Measurements from ENCODE around the gene SNRNP70. TPM values are rescaled to one million over a fixed set of nuclear protein-coding genes. Genes with fewer than 3 reads are reported as not detected.

SNRNP70 gene
- total RNA-seq, 1 donor from 2014 or later = 137 TPM

DNA sequence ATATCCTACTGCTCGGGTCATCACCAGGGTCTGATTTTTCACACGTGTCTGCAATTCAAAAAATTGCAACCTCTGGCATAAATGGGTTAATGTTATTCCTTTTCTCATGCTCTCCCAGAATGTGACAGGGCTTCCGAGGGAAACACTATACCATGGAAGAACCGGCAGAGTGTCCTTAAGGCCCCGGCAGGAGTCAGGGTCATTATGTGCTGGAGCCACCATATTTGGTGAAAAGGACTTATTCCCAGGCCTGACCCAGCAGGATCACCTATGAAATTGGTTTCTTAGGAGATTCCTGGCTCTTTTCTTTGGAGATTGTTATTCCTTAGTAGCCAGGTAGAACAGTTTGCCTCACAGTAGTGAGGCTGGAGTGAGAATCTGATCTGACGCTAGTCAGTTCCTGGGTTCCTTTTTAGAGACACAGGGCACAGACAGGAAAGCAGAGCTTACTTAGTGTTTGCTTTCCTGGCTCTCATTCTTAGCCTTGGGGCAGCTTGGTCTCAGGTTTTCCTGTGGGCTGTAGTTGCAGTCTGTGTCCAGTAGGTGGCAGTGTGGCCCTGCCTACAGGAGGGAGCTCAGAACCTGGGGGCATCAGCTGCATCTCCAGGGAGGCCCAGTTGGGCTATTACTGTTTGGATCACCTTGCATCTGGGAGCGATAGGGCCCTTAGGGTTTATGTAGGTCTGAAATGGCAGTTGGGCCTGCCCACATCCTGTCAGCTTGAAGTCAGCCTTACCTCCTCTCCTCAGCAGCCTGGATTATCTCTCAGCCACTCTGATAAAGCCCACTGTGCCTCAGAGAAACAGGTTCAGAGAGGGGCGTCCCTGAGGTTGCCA, 12.4 kb downstream of the SNRNP70 start:
- peak; percentile 69 to 78 for DNase-seq (ENCODE audit: low read depth in 2 of 2)

- no peak for DNase-seq (ENCODE audit: low read depth in 2 of 2)
These were observed 13.5 kb downstream of the SNRNP70 start for GRCh38 chr19:49098795-49099194.

GRCh38 chr19:49101160-49101559, 15.9 kb downstream of the SNRNP70 start:
- DNase-seq (ENCODE audit: low read depth in 2 of 2) = no peak

DNA sequence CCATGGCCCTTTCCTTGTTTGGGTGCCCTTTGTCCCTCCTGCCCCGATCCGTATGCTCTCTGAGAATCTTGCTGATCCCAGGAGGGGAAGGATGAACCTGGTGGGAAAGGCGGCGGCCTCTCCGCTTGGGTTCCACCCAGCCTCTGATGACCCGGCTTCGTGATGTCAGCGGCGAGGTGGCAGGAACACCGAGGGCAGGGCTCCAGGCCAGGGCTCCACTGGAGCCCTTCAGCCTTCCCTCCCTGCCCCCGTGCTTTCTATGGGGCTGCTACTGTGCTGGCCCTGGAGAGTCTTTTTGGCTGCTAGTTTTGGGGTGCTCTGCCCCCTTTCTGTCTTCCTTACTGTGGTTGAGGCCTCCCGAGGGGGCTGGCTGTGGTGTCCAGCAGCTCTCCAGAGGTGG, 17.1 kb downstream of the SNRNP70 start:
- DNase-seq (ENCODE audit: low read depth in 2 of 2) = no peak

DNA sequence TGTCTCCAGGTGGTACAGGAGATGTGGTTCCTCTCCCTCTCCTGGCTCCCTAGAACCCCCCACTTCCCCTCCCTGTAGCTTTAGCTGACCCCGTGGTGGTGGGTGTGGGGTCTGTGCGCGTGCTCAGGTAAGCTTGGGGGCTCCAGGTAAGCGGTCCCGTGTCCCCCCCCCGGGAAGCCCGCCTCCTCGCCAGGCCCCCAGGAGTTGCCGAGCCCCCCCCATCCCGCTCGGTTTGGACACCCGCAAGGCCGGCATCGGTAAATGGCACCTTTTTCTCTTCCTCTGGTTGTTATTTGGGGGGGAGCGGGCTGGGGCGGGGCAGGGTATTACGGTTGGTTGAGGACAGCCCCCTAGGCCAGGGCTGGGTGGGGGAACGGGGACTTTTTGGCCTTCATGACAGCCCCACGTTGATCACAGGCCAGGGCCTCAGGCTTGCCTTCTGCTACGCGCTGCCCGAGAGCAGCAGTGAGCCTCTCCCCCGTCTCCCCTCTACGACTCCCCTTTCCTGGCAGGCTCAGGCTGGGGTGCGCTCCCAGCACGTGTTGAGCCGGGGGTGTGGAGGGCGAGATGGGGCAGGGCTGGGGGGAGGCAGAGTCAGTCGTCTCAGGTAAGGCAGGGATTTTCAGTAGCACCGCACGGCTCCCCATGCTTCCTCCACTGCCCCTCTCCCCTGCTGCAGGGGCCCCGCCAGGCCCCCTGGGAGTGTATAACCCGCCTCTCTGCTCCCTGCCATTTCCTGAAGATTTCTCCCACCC, 18.3 kb downstream of the SNRNP70 start:
- no peak for DNase-seq (ENCODE audit: low read depth in 2 of 2)

DNA sequence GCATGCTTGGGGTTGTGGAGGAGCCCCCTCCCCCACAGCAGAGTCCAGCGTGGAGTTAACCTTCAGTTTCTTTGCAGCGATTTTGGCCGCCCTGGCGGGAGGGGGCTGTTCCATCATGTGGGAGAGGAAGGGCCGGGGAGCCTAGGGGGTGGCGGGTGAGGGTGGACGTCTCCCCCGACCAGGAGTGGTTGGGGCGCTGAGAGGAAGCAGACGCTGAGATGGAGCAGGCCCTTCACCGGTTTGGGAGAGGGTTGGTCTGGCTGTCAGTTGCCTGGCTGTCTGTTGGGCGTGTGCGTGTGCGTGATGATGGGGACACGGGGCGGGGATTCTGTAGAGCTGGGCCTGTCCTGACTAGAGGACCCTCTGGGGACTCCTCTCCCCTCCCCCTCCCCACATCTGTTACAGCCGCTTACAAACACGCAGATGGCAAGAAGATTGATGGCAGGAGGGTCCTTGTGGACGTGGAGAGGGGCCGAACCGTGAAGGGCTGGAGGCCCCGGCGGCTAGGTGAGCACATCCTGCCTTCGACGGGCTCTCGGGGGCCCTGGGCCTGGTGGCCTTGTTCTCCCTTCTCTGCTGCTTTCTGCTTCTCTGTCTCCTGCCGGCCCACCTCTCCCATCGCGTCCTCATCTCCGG, 19.1 kb downstream of the SNRNP70 start:
- DNase-seq (ENCODE audit: low read depth in 2 of 2) = no peak

DNA sequence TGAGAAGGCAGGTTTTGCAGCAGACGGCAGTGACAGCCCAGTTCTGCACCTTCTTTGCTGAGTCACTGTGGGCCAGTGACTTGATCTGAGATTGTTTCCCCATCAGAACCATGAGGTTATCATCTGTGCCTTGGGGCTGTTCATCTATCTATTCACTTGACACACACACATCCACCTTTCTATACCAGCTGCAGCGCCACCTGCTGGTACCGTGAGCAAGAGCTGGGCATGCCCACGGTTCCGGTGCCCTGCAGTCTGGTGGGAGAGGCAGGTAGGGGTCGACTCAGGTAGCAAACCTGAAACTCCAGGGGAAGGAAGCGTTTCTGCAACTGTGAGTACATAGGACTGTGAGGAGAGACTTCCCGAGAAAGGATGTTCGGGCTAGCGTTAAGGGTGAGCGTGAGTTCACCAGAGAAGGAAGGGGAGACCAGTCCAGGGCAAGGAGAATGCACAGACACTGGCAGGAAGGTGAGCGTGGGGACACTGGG, 21.4 kb downstream of the SNRNP70 start:
- peak; percentile 55 to 80 for DNase-seq (ENCODE audit: low read depth in 2 of 2)

DNA sequence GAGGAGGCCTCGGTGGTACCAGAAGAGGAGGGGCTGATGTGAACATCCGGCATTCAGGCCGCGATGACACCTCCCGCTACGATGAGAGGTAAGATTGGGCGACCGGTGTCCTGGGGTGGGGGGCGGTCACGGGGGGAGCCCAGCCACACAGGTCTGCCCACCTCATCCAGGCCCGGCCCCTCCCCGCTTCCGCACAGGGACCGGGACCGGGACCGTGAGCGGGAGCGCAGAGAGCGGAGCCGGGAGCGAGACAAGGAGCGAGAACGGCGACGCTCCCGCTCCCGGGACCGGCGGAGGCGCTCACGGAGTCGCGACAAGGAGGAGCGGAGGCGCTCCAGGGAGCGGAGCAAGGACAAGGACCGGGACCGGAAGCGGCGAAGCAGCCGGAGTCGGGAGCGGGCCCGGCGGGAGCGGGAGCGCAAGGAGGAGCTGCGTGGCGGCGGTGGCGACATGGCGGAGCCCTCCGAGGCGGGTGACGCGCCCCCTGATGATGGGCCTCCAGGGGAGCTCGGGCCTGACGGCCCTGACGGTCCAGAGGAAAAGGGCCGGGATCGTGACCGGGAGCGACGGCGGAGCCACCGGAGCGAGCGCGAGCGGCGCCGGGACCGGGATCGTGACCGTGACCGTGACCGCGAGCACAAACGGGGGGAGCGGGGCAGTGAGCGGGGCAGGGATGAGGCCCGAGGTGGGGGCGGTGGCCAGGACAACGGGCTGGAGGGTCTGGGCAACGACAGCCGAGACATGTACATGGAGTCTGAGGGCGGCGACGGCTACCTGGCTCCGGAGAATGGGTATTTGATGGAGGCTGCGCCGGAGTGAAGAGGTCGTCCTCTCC, 22.6 kb downstream of the SNRNP70 start:
- no peak for DNase-seq (ENCODE audit: low read depth in 2 of 2)

DNA sequence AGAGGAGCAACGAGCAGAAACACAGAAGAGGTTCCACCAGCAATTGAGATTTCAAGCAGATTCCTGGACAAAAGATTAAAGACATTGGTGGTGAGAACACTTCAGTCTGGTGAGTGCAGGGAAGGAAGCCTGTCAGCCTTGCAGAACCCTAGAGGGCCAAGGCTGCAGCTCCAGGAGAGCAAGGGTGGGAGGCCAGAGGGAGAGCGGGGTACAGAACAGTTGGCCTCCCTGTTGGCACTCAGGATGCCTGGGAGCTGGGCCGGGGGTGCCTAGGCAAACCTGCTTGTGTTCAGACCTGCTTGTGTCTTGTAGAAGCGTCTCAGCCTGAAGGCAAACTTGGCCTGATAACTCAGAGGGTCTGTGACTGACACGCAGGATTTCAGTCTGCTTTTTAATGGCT, 23.8 kb downstream of the SNRNP70 start:
- DNase-seq (ENCODE audit: low read depth in 2 of 2) = no peak

GRCh38 chr19:49109569-49110233, 24.4 kb downstream of the SNRNP70 start:
- DNase-seq (ENCODE audit: low read depth in 2 of 2) = no peak

- no peak for DNase-seq (ENCODE audit: low read depth in 2 of 2)
These were observed 25.3 kb downstream of the SNRNP70 start for GRCh38 chr19:49110567-49110966.

DNA sequence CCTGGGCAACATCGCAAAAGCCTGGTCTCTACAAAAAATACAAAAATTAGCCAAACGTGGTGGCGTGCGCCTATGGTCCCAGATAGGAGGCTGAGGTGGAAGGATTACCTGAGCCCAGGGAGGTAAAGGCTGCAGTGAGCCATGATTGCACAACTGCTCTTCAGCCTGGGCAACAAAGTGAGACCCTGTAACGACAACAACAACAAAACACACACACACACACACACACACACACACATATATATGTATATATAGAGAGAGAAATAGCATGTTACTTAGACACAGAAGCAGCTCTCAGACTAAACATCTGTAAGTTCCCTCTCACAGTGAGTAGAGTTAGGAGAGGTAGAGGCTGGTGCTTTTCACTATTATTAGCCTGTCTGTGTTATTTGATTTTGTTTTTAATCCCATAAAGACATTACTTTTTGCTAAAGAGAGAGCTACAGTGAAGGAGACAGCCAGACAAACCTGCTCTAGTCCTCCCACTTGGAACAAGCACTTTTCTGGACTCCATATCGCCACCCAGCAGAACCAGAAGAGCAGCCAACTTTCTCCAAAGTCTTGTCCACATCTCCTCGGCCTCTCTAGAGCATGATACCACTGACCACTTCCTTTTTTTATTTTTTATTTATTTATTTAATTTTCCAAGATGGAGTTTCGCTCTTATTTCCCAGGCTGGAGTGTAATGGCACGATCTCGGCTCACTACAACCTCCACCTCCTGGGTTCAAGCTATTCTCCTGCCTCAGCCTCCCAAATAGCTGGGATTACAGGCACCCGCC, 26.2 kb downstream of the SNRNP70 start:
- DNase-seq (ENCODE audit: low read depth in 2 of 2) = no peak

GRCh38 chr19:49113762-49114629, 28.7 kb downstream of the SNRNP70 start, which contains the start of gene LIN7B:
LIN7B (plus strand) TSS chr19:49114370; CDS start chr19:49114405, 35 bp downstream.
- peak; percentile 67 to 82 for DNase-seq (ENCODE audit: low read depth in 2 of 2)

DNA sequence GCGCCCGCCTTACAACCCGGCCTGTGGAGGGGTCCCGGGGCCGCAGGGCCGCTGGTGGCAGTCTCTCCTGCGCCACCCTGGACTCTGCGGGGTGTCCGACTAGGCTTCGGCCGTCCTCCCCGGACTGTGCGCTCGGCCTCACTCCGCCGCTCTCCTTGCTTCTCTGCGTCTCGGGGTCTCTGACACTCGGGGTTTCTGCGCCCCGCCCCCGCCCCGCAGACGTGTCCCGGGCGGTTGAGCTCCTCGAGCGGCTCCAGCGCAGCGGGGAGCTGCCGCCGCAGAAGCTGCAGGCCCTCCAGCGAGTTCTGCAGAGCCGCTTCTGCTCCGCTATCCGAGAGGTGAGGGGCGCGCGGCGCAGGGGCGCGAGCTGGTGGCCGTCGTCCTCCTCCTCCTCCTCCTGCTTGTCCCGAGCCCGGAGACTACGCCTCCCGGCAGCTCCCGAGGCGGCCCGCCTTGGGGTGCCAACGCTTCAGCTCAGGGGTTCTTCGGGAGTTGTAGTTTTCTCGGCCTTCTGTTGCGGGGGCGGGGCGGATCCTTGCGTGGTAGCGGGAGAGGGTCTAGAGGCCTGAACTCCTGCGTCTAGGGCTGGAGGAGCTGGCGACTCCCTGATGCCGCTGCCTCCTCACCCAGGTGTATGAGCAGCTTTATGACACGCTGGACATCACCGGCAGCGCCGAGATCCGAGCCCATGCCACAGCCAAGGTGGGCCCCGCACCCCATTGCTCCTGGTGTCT, 29.5 kb downstream of the SNRNP70 start:
- peak; percentile 30 to 33 for DNase-seq (ENCODE audit: low read depth in 2 of 2)

DNA sequence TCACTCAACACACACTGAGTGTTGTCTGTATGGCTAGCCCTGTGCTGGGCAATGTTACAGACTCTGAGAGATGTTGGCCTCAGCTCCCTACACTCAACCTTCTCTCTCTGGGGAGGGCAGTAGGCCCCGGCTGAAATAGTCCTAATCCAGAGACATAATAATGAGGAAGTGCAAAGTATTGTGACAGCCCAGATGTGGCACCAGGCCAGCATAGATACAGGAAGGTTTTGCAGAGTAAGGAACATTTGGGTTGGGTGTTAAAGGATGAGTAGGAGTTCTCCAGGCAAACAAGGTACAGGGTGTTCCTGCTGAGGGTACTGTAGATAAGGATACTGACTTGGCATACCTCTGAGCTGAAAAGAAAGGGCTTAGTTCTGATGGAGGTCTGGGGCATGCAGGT, 31.3 kb downstream of the SNRNP70 start:
- DNase-seq (ENCODE audit: low read depth in 2 of 2) = no peak

GRCh38 chr19:49117677-49118564, 32.7 kb downstream of the SNRNP70 start:
- DNase-seq (ENCODE audit: low read depth in 2 of 2) = no peak
